HG02970 (cell line): ENCODE measurements around the gene TMEM204.

Experiments used
- ATAC-seq: cut with Tn5 transposase; IDR thresholded peaks from one replicate; pipeline ENCODE4 v1.9.1; 2021; ENCODE audit warnings: mild to moderate bottlenecking, moderate library complexity, moderate number of reproducible peaks; ENCODE audit not compliant: unreplicated experiment, low FRiP score

Gene TMEM204

DNA sequence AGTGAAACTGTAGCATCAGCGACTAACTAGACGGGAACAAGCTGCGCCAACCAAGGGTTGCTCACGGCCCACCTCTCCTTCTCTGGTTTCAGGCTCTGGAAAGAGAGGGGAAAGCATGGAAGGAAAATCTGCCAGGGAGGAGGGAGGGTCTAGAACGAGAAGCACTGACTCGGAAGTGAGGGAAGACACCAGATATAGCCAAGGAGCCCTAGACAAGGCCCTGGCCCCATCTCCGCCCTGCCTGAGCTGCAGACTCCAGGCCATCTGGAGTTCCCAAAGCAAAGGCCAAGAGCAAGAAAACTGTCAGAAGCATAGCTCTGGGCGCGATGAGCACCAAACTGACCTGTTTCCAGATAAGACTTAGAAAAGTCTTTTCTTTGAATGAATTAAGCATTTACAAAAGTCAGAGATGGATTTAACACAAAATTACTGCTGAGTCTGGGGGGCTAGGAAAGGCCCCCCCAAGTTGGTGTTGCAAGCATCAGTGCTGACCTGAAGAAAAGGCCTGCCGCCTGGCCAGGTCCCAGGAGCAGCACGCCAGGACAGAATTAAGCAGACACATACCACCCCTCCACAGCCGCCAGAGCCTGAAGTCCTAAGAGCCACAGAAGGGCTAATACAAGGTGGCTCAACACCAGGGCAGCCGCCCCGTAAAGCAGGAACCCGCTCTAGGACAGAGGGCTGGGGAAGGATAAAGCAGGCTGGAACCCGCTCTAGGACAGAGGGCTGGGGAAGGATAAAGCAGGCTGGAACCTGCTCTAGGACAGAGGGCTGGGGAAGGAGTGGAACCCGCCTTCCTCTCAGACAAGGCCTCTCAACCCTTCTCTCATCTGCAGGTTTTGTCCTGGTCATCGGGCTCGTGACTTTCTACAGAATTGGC lies 20.7 kb downstream of the TMEM204 start:
- no peak for ATAC-seq

GRCh38 chr16:1554826-1555445 lies 21.5 kb downstream of the TMEM204 start:
- ATAC-seq, result no peak

- no peak for ATAC-seq
Measured at GRCh38 chr16:1556254-1556653, 22.8 kb downstream of the TMEM204 start.

DNA sequence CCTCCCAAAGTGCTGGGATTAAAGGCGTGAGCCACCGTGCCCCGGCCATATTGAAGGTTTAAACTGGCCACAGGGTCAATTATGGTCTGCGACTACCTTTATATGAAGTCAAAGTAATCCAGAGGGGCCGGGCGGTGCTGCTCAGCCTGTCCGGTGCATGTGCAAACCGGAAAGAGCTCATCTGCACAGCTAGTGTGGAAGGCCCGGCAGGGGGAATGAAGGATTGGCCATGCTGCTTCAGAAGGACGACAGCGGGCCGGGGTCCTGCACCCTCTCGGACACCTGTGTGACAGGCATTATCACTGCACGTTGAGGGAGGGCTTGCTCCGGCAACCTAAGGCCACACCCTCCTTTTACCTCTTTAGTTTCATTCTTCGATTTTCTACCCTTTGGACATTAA lies 23.6 kb downstream of the TMEM204 start:
- no peak for ATAC-seq

DNA sequence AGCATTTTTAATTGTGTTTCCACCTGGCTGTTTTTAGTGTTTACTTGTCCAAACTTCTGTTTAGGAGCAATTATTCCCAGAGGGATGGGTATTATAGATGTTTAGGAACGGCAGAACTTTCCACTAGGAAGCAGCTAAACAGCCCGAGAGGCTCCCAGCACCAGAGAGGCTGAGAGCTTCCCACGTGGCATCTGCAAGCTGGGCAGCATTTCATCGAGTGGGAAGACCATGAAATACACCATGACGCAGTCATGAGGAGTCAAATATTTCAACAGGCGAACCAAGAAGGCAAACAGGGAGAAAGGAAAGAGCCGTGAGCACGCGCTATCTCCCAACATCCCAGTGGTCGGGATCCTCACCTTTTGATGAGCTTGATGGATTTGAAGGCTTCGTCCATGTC lies 24.1 kb downstream of the TMEM204 start:
- no peak for ATAC-seq

- no peak for ATAC-seq
Measured at GRCh38 chr16:1559446-1559975, 26.0 kb downstream of the TMEM204 start.

GRCh38 chr16:1560153-1560552 lies 26.7 kb downstream of the TMEM204 start:
- ATAC-seq, result no peak

GRCh38 chr16:1560866-1561265 lies 27.4 kb downstream of the TMEM204 start:
- ATAC-seq, result no peak

GRCh38 chr16:1561266-1561665 lies 27.8 kb downstream of the TMEM204 start:
- no peak for ATAC-seq

- ATAC-seq, result no peak
Measured at GRCh38 chr16:1561836-1562235, 28.4 kb downstream of the TMEM204 start.

DNA sequence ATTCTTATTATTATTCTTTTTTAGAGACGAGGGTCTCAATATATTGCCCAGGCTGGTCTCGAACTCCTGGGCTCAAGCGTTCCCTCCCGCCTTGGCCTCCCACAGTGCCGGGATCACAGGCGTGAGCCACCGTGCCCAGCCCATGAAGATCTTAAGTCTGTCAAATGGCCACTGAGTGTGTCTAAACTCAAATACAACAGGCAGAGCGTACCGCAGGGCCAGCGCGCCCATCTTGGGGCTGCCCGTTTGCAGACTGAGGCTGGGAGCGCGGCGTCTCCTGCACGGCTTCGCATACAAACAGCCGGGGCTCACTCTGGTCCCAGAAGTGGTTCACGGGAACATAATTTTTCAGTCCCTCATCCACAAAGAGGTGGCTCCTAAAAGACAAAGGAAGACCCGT lies 30.3 kb downstream of the TMEM204 start:
- no peak for ATAC-seq

- ATAC-seq, result no peak
Measured at GRCh38 chr16:1564325-1564724, 30.9 kb downstream of the TMEM204 start.

GRCh38 chr16:1565083-1565805 lies 31.8 kb downstream of the TMEM204 start:
- ATAC-seq, result no peak

DNA sequence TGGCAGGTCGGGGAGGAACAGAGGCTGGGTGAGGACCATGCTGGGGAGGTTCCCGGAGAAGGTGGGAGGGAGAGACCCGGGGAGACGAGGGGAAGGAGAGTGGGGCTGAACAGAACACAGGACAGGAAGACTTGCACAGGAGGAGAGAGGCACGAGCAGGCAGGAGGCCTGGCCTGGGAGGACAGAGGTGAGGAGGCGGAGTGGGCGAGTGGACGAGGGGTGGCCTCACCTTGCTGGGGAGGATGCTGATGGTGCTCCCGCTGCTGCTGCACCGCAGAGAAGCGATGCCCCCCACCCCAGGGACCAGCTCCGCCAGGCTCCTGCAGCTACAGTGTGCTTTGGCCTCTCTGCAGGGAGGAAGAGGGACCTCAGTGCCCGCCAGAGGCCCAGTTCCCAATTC lies 34.5 kb downstream of the TMEM204 start:
- ATAC-seq, result no peak

GRCh38 chr16:1571012-1571671 lies 37.7 kb downstream of the TMEM204 start:
- no peak for ATAC-seq

- no peak for ATAC-seq
Measured at GRCh38 chr16:1572673-1573072, 39.2 kb downstream of the TMEM204 start.

- ATAC-seq, result no peak
Measured at GRCh38 chr16:1573301-1573700, 39.8 kb downstream of the TMEM204 start.

DNA sequence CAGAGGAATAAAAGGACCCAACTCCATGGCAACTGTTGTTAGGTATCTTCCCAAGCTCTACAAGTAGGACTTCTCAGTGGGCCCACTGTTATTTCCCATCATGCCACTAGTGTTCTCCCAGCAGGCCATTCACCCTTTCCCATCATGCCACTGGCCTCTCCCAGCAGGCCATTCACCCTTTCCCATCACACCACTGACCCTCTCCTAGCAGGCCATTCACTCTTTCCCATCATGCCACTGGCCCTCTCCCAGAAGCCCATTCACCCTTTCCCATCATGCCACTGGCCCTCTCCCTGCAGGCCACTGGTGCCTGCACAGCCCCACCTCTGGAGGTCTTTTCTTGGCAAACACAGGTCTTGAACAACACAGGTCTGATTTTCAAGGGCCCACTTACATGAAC lies 42.1 kb downstream of the TMEM204 start:
- ATAC-seq, result no peak

- ATAC-seq, result no peak
Measured at GRCh38 chr16:1579214-1579613, 45.7 kb downstream of the TMEM204 start.

GRCh38 chr16:1580256-1580655 lies 46.8 kb downstream of the TMEM204 start:
- ATAC-seq, result no peak

DNA sequence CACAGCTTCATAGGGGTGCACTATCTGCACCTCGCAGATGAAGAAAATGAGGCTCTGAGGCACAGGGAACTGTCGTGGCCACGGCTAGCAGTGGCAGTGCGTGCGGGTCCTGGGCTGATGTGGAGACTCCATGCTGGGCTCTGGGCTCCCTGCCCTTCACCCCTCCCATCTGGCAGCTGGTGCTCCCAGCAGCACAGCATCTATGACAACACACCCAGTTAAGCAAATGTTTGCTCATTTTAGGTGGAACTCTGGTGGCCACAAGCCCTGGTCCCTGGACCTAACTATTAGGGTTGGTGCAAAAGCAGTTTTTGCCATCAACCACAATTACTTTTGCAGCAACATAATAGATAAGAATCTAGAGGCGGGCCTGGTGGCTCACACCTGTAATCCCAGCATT lies 47.5 kb downstream of the TMEM204 start:
- no peak for ATAC-seq
